Heart left ventricle (tissue), 16 donors: ENCODE measurements around the gene COPS6. TPM values are rescaled to one million over a fixed set of nuclear protein-coding genes. Genes with fewer than 3 reads are reported as not detected.

Experiments used
- ATAC-seq, 4 donors: fragments of 200-7000 bp; cut with Tn5 transposase; one replicate each; pipeline ENCODE4 v1.9.1; 2020 to 2022; ENCODE audit warnings: moderate library complexity in 4 of 4, mild to moderate bottlenecking in 3 of 4, moderate number of reproducible peaks in 1 of 4
- DNase-seq, 5 donors: peaks; one replicate each; pipeline ENCODE4 v3.0.0-alpha.2; 2020
- H3K27ac ChIP-seq, 12 donors: fragments of 200-600 bp; sonication (generic) in 4 of 12; one replicate each; pipeline versions ENCODE4 v1.5.0 to v1.8.0; 2016 to 2022; ENCODE audit warnings: mild to moderate bottlenecking in 2 of 12
- H3K27me3 ChIP-seq, 9 donors: fragments of 200-600 bp; sonication (generic) in 2 of 9; one replicate each; pipeline versions ENCODE4 v1.5.1 to v1.8.0; 2016 to 2022; ENCODE audit warnings: mild to moderate bottlenecking in 3 of 9
- H3K36me3 ChIP-seq, 9 donors: fragments of 200-600 bp; sonication (generic) in 2 of 9; one replicate each; pipeline versions ENCODE4 v1.5.0 to v1.8.0; 2018 to 2022; ENCODE audit warnings: mild to moderate bottlenecking in 2 of 9
- H3K4me1 ChIP-seq, 12 donors: fragments of 200-600 bp; sonication (generic) in 4 of 12; one replicate each; pipeline versions ENCODE4 v1.5.0 to v1.8.0; 2016 to 2022; ENCODE audit warnings: mild to moderate bottlenecking in 3 of 12
- H3K4me3 ChIP-seq, 12 donors: fragments of 200-600 bp; sonication (generic) in 4 of 12; one replicate each; pipeline versions ENCODE4 v1.5.0 to v1.8.0; 2017 to 2022; ENCODE audit warnings: mild to moderate bottlenecking in 9 of 12, moderate library complexity in 4 of 12
- H3K9me3 ChIP-seq, 12 donors: fragments of 200-600 bp; sonication (generic) in 4 of 12; one replicate each; pipeline versions ENCODE4 v1.5.0 to v1.8.0; 2016 to 2022; ENCODE audit warnings: mild to moderate bottlenecking in 1 of 12
- POLR2A ChIP-seq, 2 donors: fragments of 450-650 bp; IDR thresholded peaks; one replicate each; pipeline ENCODE4 v1.6.1; 2017; ENCODE audit warnings: antibody characterized with exemption in 2 of 2, mild to moderate bottlenecking in 2 of 2, moderate library complexity in 2 of 2
- WGBS, 4 donors: extraction: QIAGEN DNeasy Blood & Tissue Kit in 2 of 4; methylation state at CpG; one replicate each; pipeline versions ENCODE4 v1.1.5 to v1.1.7; 2013 to 2018; 5-methylcytosine and 5-hydroxymethylcytosine counted together
- intact Hi-C, 10 donors: fragments of 100-400 bp; cut with DNase I; formaldehyde crosslinking; loops; one replicate each; pipeline versions ENCODE4 v1.11.1 to v1.14.2; 2022
- polyA plus RNA-seq, 2 donors: library from polyadenylated mRNA; stranded (reverse); fragments of 200-250 nt; gene quantifications; one replicate each; pipeline ENCODE4 v1.2.3, GENCODE V29; 2013
- total RNA-seq, 9 donors: library from RNA; depleted of rRNA in 2 of 9; stranded (reverse); fragments of >200 nt in 2 of 9; fragmentation: NEBNext Ultra II Directional in 3 of 9; extraction: Animal tissue kit (Norgen Biotek cat#: 25700) in 3 of 9; gene quantifications; one replicate each; pipeline versions ENCODE4 v1.1.0 to v1.2.4, GENCODE V29; 2016 to 2023
- TF ChIP-seq, protein P1 (sequence below), 12 donors: fragments of 200-600 bp; sonication (generic) in 4 of 12; IDR thresholded peaks; one replicate each; pipeline versions ENCODE4 v1.5.0 to v1.8.0; 2018 to 2022; ENCODE audit warnings: antibody characterized with exemption in 12 of 12, mild to moderate bottlenecking in 5 of 12
- donor health status: ischemic (EF 13 %, LVEDD 7.1; RV severe dilation, severe dysfunction).
- donor health status: healthy with polysubstance abuse.
- donor health status: DM: no; HTN: yes; CAD: no.
- donor health status: DM: no; HTN: no; CAD: no.
- donor health status: ischemic (EF 25% LVEDD 6.9; RV normal size, moderate dysfunction).
- donor health status: ischemic (EF 25% LVEDD 5.7; RV mildly dilated, moderate dysfunction).
- donor health status: healthy.
- donor health status: DM: yes; HTN: yes; CAD: no.
- donor health status: ischemic (EF 35%, LVEDD 5.7; RV mildly dilated, moderate dysfunction).
- donor health status: nonischemic (EF 11% LVEDD 7.7; RV severe dilation, severe dysfunction).
- donor health status: DM: yes; HTN: yes; CAD: no.
- donor health status: PGD.
- donor health status: ischemic (EF 29% LVEDD 5.4; RV normal size, mild dysfunction).
- donor health status: nonischemic (EF 23%, LVEDD 6.1; RV moderate dilation, normal function).

The COPS6 gene
- total and polyA plus RNA-seq, 11 donors, result 53.3 to 130 (median 109) TPM

- H3K27ac ChIP-seq, result no peak overlapping the region
- no peaks in the 10 kb centered on the region for H3K27me3 ChIP-seq
- intact Hi-C loops, result no loop called here
- H3K36me3 ChIP-seq, result peaks cover 0 to 69% (median 64%) of the 10 kb centered on the region in 9 donors
- no peak for DNase-seq
- no peaks in the 10 kb centered on the region for H3K9me3 ChIP-seq
- TF ChIP-seq POLR2A (IDR thresholded peaks at IDR 0.05), result no peak
- TF ChIP-seq, protein P1, sequence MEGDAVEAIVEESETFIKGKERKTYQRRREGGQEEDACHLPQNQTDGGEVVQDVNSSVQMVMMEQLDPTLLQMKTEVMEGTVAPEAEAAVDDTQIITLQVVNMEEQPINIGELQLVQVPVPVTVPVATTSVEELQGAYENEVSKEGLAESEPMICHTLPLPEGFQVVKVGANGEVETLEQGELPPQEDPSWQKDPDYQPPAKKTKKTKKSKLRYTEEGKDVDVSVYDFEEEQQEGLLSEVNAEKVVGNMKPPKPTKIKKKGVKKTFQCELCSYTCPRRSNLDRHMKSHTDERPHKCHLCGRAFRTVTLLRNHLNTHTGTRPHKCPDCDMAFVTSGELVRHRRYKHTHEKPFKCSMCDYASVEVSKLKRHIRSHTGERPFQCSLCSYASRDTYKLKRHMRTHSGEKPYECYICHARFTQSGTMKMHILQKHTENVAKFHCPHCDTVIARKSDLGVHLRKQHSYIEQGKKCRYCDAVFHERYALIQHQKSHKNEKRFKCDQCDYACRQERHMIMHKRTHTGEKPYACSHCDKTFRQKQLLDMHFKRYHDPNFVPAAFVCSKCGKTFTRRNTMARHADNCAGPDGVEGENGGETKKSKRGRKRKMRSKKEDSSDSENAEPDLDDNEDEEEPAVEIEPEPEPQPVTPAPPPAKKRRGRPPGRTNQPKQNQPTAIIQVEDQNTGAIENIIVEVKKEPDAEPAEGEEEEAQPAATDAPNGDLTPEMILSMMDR (IDR thresholded peaks at IDR 0.05), result no peak
- no peak for ATAC-seq
- WGBS, 4 donors, result 82 to 85% (median 84%) methylated on average over 9 to 10 of the region's 10 CpGs
- no peak overlapping the region for H3K4me3 ChIP-seq
- peaks cover 0 to 30% (median 21%) of the 10 kb centered on the region in 12 donors for H3K4me1 ChIP-seq
These were observed 10.1 kb downstream of the COPS6 start for GRCh38 chr7:100098913-100099312.

- H3K4me3 ChIP-seq, result peak overlapping the region in 9 of 12 donors; percentile 65 to 93 (median 77)
- DNase-seq (no peak), ATAC-seq (no peak)
- H3K4me1 ChIP-seq, result peaks cover 0 to 28% (median 21%) of the 10 kb centered on the region in 12 donors
- H3K36me3 ChIP-seq, result peaks cover 0 to 69% (median 64%) of the 10 kb centered on the region in 9 donors
- H3K9me3 ChIP-seq, result no peaks in the 10 kb centered on the region
- WGBS, 4 donors, result 62 to 70% (median 65%) methylated on average over 12 of the region's 12 CpGs
- peak overlapping the region in 2 of 12 donors; percentile 87 to 94 for H3K27ac ChIP-seq
- H3K27me3 ChIP-seq, result no peaks in the 10 kb centered on the region
- TF ChIP-seq, protein P1 (IDR thresholded peaks at IDR 0.05), result no peak
- no peak for TF ChIP-seq POLR2A (IDR thresholded peaks at IDR 0.05)
- intact Hi-C loops, result no loop called here
These were observed 10.7 kb downstream of the COPS6 start for GRCh38 chr7:100099452-100099851.

GRCh38 chr7:100100420-100101015, 11.7 kb downstream of the COPS6 start:
- ATAC-seq (peak; percentile 78 to 92 (median 89)), DNase-seq (peak; percentile 95 to 96 (median 95))
- Histone ChIP-seq H3K9me3 (no peaks in the 10 kb centered on the region), H3K27ac (peak overlapping the region; percentile 68 to 97 (median 92)), H3K4me3 (peak overlapping the region; percentile 59 to 93 (median 76)), H3K4me1 (peaks cover 0 to 28% (median 21%) of the 10 kb centered on the region in 12 donors), H3K27me3 (no peaks in the 10 kb centered on the region), H3K36me3 (peaks cover 0 to 69% (median 62%) of the 10 kb centered on the region in 9 donors)
- intact Hi-C loops, result loop anchor here in 5 of 10 donors (1.0 to 2.0 kb wide), 6 partner anchors 18 to 52 kb away; partner anchors contain the start of genes CNPY4 (in 3 of the 5), TAF6 (in 3 of the 5), MBLAC1 (in 2 of the 5) and ZSCAN21 (in 2 of the 5)
- TF ChIP-seq, protein P1 (IDR thresholded peaks at IDR 0.05), result no peak
- peak in 1 of 2 donors; percentile 48 for TF ChIP-seq POLR2A (IDR thresholded peaks at IDR 0.05)
- 0 to 2% (median 0%) methylated on average over 30 to 61 of the region's 61 CpGs for WGBS, 4 donors
